ENCODE data around the gene CA11.
"Not testable (repeated sequence)": the region's sequence is repeated elsewhere in the genome, so short reads cannot be mapped to it uniquely, and the experiment has no call there.

CA11 gene

DNA sequence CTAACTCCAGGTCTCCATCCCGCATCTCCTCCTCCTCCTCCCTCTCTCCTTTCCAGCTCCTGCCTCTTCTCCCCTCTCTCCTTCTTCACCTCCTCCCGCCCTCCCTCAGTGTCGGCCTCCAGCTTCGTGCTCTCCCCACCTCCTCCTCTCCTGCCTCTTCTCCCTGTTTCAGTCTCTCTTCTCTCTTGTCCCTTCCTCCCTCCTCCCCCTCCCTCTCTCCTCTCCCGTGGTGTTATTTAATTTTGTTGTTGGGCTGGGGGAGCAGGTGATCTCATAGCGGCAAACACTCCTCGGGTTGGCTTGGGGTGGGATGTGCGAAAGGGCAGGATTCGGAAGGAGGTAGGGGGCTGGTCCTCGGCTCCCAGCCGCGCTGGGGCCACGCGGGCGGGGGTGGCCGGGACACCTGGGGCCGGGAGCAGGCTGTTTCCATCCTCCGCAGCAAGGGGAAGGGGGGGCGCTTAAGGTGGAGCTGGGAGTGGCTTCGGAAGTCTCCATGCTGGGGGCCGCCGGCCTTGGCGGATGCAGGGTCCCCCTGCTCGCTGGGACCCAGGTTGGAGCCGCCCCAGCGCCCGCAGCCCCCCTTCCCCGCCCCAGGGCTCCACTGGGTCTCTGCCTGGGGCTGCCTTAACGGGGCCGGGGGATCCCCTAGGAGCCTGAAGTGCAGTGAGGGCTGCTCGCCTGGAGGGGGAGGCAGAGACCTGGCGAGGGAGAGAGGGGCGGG lies at the start of gene CA11:
TSS of gene CA11 (minus strand) at position 187 of the 721 bp plus-strand sequence. CDS start 555 bp downstream, outside the sequence.
- DNase-seq: no peak

DNA sequence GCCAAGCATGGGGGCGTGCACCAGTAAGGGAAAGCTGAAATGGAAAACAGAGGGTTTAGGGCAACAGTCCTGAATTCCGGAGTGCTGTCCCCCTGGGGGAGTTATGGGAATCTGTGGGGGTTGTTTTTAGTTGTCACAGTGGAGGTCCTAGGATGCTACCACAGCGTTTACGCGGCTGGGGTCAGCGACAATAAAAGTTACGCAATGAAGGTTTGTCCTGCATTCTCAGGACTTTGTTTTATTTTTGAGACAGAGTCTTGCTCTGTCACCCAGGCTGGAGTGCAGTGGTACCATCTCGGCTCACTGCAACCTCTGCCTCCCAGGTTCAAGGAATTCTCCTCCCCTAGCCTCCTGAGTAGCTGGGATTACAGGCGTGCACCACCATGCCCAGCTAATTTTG lies 47.6 kb upstream of the CA11 start:
- not testable (repeated sequence) for DNase-seq

GRCh38 chr19:48689449-48689848 lies 43.5 kb upstream of the CA11 start:
- no peak for DNase-seq

DNA sequence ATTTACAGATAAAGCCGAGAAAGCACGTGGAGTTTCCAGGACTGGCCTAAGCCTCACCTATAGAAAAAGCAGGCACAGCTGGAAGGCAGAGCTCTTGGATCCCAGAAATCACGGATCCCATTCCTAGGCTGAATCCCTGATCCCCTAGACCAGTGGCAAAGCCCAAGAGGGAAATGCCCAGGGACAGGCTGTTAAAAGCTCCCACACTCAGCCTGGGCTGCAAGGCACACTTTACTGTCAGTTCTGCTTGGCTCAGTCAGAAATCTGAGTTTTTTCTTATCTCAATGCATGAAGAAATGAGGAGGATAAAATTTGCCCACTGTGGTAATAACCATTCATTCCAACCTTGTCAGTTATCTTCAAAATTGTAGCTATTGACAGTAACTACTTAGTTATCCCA lies 41.8 kb upstream of the CA11 start:
- DNase-seq: no peak

DNA sequence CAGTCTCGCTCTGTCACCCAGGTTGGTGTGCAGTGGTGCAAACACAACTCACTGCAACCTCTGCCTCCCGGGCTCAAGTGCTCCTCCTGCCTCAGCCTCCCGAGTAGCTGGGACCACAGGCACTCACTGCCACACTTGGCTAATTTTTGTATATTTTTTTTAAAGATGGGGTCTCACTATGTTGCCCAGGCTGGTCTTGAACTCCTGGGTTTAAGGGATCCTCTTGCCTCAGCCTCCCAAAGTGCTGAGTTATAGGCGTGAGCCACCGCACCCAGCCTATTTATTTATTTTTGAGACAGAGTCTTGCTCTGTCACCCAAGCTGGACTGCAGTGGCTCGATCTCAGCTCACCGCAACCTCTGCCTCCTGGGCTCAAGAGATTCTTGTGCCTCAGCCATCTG lies 40.6 kb upstream of the CA11 start:
- DNase-seq: not testable (repeated sequence)

DNA sequence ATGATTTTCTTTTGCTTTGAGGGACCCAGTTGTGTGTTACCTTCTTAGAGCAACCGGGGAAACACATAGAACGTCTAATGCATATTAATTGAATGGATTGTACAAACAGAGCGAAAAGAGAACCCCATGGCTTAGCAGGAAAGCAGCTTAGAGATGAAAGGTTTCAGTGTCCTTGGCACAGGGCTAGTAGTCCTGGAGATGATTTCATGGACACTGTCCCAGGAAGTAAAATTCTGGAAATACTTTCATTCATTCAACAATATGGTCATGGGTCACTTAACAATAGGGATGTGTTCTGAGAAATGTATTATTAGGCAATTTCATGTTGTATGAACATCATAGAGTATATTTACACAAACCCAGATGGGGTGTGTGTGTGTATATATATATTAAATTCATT lies 40.1 kb upstream of the CA11 start:
- DNase-seq: no peak

- DNase-seq: no peak
Observed at GRCh38 chr19:48685583-48685982, 39.6 kb upstream of the CA11 start.

- DNase-seq: no peak
Observed at GRCh38 chr19:48683349-48683748, 37.4 kb upstream of the CA11 start.

- no peak for DNase-seq
Observed at GRCh38 chr19:48681127-48681470, 35.1 kb upstream of the CA11 start.

DNA sequence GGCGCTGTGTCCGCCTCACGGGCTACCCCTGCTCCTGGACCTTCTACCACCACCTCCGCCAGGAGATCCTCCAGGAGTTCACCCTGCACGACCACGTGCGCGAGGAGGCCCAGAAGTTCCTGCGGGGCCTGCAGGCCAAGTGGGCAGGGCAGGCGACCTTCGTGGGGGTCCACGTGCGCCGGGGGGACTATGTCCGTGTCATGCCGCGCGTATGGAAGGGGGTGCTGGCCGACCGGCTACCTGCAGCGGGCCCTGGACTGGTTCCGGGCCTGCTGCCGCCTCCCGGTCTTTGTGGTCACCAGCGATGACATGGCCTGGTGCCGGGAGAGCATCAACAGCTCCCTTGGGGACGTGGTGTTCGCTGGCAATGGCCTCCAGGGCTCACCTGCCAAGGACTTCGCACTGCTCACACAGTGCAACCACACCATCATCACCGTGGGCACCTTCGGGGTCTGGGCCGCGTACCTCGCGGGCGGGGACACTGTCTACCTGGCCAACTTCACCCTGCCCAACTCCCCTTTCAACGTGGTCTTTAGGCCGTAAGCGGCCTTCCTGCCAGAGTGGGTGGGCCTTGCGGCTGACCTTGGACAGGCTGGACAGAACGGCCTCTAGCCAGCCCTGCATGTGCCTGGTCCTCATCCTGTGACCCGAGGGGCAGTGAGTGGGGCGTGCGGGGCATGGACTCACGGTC lies 34.6 kb upstream of the CA11 start:
- DNase-seq: no peak

DNA sequence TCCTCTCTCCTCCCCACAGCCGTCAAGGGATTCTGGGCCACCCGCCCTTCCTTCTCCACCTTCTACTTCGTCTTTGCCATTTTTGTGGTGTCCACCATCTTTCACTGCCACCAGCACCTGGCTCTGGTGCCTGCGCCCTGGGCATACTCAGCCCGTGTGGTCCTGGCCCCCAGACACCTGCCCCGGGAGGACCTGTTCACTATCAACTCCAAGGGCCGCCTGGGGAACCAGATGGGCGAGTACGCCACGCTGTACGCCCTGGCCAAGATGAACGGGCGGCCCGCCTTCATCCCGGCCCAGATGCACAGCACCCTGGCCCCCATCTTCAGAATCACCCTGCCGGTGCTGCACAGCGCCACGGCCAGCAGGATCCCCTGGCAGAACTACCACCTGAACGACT lies 34.0 kb upstream of the CA11 start:
- DNase-seq: not testable (repeated sequence)

GRCh38 chr19:48678201-48678600 lies 32.2 kb upstream of the CA11 start:
- DNase-seq: no peak

- DNase-seq: no peak
Observed at GRCh38 chr19:48676887-48677286, 30.9 kb upstream of the CA11 start.

DNA sequence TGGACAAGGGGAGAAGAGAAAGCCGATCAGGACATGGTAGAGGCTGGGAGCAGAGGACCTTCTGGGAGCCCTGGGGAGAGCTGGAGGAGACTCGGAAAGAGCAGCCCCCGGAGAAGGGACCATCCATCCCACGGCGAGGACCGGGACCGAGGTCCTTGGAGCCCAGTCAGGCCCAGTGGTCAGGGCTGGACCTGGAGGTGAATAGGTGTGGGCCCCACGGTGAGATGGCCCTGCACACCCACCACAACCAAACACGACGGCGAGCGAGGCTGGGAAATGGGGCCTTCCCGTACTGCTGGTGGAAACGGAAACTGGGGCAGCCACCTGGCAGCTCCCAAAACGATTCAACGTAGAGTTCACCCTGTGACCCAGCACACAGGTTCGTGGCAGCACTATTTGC lies 30.5 kb upstream of the CA11 start:
- DNase-seq: no peak

- no peak for DNase-seq
Observed at GRCh38 chr19:48674921-48675824, 29.2 kb upstream of the CA11 start.

GRCh38 chr19:48674216-48674809 lies 28.3 kb upstream of the CA11 start:
- no peak for DNase-seq

- no peak for DNase-seq
Observed at GRCh38 chr19:48673436-48674100, 27.6 kb upstream of the CA11 start.

DNA sequence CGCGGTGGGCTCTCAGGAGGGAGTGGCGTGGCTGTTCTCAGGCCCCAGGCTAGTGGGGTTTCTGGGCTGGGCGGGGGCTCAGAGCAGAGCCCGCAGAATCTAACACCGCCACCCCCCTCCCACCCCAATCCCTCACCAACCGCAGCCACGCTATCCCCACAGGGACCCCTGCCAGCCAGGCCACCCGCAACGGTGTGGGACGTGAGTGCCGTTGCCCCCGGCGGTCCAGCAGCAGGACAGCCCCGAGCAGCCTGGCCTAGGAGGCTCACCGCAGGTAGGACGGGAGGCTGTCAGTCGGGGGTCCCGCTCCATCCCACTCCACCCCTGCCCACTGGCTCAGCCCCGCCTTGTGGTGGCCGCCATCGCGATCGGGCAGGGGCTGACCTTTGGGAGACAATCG lies 27.0 kb upstream of the CA11 start, which contains the start of gene NTN5:
TSS of gene NTN5 (minus strand) at position 24 of the 400 bp plus-strand sequence. CDS start 2,031 bp downstream, outside the sequence.
- no peak for DNase-seq

- DNase-seq: no peak
Observed at GRCh38 chr19:48671446-48671995, 25.5 kb upstream of the CA11 start.

- no peak for DNase-seq
Observed at GRCh38 chr19:48670699-48671445, 24.9 kb upstream of the CA11 start.

GRCh38 chr19:48669903-48670668 lies 24.1 kb upstream of the CA11 start:
- no peak for DNase-seq
